Measurements from ENCODE around the gene WWOX. TPM values are rescaled to one million over a fixed set of nuclear protein-coding genes. Genes with fewer than 3 reads are reported as not detected.

Gene WWOX
- total and polyA plus RNA-seq, 4 donors: 5.4 to 61.5 (median 18.4) TPM

DNA sequence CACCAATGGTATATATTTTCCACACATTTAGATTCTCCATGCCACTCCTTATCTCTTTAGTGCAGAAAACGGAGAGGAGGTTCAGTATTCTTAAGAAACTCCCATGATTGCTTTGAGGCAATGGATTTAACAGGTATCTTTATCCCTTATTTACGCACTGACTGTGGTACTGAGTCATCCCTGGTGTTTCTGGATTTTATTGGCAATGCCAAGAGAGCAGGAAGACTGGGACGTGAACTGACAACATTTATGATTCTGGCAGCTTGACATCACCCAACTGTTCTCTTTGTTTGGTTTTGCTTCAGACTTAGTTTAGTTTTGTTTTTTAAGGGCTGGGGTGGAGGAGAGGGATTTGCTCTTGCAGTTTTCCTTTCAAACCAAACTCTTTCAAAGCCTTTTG, 131.4 kb downstream of the WWOX start:
- TF ChIP-seq, protein P1, sequence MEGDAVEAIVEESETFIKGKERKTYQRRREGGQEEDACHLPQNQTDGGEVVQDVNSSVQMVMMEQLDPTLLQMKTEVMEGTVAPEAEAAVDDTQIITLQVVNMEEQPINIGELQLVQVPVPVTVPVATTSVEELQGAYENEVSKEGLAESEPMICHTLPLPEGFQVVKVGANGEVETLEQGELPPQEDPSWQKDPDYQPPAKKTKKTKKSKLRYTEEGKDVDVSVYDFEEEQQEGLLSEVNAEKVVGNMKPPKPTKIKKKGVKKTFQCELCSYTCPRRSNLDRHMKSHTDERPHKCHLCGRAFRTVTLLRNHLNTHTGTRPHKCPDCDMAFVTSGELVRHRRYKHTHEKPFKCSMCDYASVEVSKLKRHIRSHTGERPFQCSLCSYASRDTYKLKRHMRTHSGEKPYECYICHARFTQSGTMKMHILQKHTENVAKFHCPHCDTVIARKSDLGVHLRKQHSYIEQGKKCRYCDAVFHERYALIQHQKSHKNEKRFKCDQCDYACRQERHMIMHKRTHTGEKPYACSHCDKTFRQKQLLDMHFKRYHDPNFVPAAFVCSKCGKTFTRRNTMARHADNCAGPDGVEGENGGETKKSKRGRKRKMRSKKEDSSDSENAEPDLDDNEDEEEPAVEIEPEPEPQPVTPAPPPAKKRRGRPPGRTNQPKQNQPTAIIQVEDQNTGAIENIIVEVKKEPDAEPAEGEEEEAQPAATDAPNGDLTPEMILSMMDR (IDR thresholded peaks at IDR 0.05; ENCODE audit: control extremely low read depth, extremely low read depth): no peak
- WGBS, 2 donors: 66 to 83% methylated on average over 3 of the region's 3 CpGs

DNA sequence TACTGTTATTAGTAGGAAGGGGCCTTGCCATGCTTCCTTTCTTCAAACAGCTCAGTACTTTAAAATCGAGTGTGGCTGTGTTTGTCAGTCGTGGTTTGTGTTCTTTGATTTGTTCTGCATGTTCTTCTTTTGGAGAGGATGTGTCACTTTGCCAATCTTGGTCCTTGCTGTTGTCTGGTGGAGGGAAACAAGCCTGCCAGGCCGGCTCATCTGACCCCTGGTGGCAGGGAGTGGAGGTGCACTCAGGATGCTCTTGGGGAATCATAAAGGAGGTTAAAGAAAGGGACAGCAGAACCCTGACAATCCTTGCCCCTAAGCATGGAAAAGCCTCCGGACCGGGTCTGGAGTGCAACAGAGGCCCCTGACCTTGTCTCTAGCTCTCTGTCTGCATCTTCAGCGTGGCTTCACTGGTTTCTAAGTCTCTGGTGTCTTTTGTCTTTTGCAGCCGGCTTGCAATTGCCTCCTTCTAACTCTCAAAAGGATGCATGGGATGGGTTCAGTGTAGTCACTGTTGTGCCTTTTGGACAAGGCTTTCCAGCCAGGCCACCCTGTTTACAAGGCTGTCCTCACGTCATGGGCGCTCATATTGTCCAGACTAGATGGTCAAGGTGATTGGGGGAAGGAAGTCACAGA, 135.8 kb downstream of the WWOX start:
- H3K4me3 ChIP-seq: no peak overlapping the region
- H3K9ac ChIP-seq (ENCODE audit: insufficient read depth in 1 of 2, low read length in 2 of 2): no peak overlapping the region
- no peaks in the 10 kb centered on the region for H3K36me3 ChIP-seq (ENCODE audit: control insufficient read depth in 4 of 4, insufficient read depth in 4 of 4, low read length in 4 of 4)
- H3K4me1 ChIP-seq (ENCODE audit: control insufficient read depth in 5 of 5, insufficient read depth in 5 of 5, low read length in 5 of 5): peaks cover 0 to 55% (median 2%) of the 10 kb centered on the region in 5 donors
- ATAC-seq (ENCODE audit: insufficient read depth, low FRiP score) (peak; percentile 82), DNase-seq (peak; percentile 75 to 84 (median 82))
- WGBS, 2 donors: 43 to 45% methylated on average over 9 of the region's 9 CpGs
- H3K9me3 ChIP-seq (ENCODE audit: control insufficient read depth in 4 of 4, insufficient read depth in 3 of 4, low read length in 3 of 4): no peaks in the 10 kb centered on the region
- H3K27me3 ChIP-seq (ENCODE audit: control insufficient read depth in 3 of 3, insufficient read depth in 3 of 3, low read length in 2 of 3): no peaks in the 10 kb centered on the region
- TF ChIP-seq, protein P1 (IDR thresholded peaks at IDR 0.05; ENCODE audit: control extremely low read depth, extremely low read depth): peak; percentile 75
- H3K27ac ChIP-seq (ENCODE audit: low read depth in 1 of 2, low read length in 1 of 2): no peak overlapping the region

More for the DNA sequence above, 131.4 kb downstream of the WWOX start:
- Histone ChIP-seq H3K27me3 (ENCODE audit: control insufficient read depth in 3 of 3, insufficient read depth in 3 of 3, low read length in 2 of 3) (no peaks in the 10 kb centered on the region), H3K9ac (ENCODE audit: insufficient read depth in 1 of 2, low read length in 2 of 2) (no peak overlapping the region), H3K4me3 (no peak overlapping the region), H3K27ac (ENCODE audit: low read depth in 1 of 2, low read length in 1 of 2) (no peak overlapping the region), H3K9me3 (ENCODE audit: control insufficient read depth in 4 of 4, insufficient read depth in 3 of 4, low read length in 3 of 4) (no peaks in the 10 kb centered on the region), H3K4me1 (ENCODE audit: control insufficient read depth in 5 of 5, insufficient read depth in 5 of 5, low read length in 5 of 5) (peaks cover 0 to 45% (median 4%) of the 10 kb centered on the region in 5 donors), H3K36me3 (ENCODE audit: control insufficient read depth in 4 of 4, insufficient read depth in 4 of 4, low read length in 4 of 4) (no peaks in the 10 kb centered on the region)
- DNase-seq (peak; percentile 31 to 90 (median 78)), ATAC-seq (ENCODE audit: insufficient read depth, low FRiP score) (no peak)

DNA sequence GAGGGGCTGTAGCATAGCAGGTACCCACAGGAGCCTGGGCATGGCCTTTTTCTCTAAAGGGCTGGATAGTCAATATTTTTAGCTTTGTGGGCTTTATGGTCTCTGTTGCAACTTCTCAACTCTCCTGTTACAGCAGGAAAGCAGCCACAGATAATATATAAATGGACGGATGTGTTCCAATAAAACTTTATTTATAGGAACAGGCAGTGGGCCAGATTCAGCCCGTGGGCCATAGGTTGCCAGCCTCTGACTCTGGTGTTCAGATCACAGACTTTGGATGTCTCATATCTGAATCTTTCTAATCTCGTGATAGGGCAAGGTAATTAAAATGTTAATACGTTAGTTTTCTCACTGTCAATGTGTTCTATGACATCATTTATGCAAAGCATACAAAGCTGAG, 136.4 kb downstream of the WWOX start:
- H3K4me1 ChIP-seq (ENCODE audit: control insufficient read depth in 5 of 5, insufficient read depth in 5 of 5, low read length in 5 of 5): peaks cover 1 to 55% (median 7%) of the 10 kb centered on the region in 5 donors
- 78 to 81% methylated on average over 4 of the region's 4 CpGs for WGBS, 2 donors
- no peak overlapping the region for H3K27ac ChIP-seq (ENCODE audit: low read depth in 1 of 2, low read length in 1 of 2)
- no peaks in the 10 kb centered on the region for H3K36me3 ChIP-seq (ENCODE audit: control insufficient read depth in 4 of 4, insufficient read depth in 4 of 4, low read length in 4 of 4)
- no peaks in the 10 kb centered on the region for H3K27me3 ChIP-seq (ENCODE audit: control insufficient read depth in 3 of 3, insufficient read depth in 3 of 3, low read length in 2 of 3)
- H3K9ac ChIP-seq (ENCODE audit: insufficient read depth in 1 of 2, low read length in 2 of 2): no peak overlapping the region
- TF ChIP-seq, protein P1 (IDR thresholded peaks at IDR 0.05; ENCODE audit: control extremely low read depth, extremely low read depth): no peak
- DNase-seq (no peak), ATAC-seq (ENCODE audit: insufficient read depth, low FRiP score) (no peak)
- no peak overlapping the region for H3K4me3 ChIP-seq
- H3K9me3 ChIP-seq (ENCODE audit: control insufficient read depth in 4 of 4, insufficient read depth in 3 of 4, low read length in 3 of 4): no peaks in the 10 kb centered on the region
